DMS53 treated with DMSO at 0.1 percent for 48 hours (cell line): ENCODE results near the gene PELO.

Experiments used
- DNase-seq: peaks from one replicate; lab custom pipeline; 2025; ENCODE audit not compliant: unreplicated experiment; lab: John Stamatoyannopoulos, UW

The PELO gene

DNA sequence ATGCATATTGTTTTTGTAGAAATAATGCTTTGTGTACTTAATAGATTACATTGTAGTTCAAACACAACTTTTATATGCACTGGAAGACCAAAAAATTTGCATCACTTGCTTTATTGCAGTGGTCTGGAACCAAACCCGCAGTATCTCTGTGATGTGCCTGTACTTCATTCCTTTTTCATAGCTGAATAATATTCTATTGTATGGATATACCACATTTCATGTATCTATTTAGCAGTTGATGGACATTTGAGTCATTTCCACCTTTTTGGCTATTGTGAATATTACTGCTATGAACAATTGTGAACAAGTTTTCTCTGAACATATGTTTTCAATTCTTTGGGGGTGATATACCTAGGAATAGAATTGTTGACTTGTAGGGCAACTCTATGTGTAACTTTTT, 40.1 kb downstream of the PELO start:
- DNase-seq, result no peak

DNA sequence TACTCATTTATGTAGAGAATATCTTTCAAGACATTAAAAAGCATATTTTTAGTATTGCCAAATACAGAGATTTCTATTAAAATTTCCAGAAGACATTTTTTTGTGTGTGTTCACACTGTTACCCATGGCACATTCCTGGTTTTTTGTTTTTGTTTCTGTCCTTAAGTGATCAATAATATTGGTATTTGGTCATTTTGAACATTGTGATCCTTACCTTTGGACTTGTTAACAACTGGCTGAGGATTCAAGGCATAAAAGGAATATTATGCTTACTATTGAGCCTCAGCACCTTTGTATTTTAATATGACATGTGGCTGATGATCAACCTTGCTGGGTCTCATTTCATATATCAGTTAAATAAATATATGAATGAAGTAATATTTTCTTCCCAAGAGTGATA, 41.9 kb downstream of the PELO start:
- DNase-seq, result no peak

DNA sequence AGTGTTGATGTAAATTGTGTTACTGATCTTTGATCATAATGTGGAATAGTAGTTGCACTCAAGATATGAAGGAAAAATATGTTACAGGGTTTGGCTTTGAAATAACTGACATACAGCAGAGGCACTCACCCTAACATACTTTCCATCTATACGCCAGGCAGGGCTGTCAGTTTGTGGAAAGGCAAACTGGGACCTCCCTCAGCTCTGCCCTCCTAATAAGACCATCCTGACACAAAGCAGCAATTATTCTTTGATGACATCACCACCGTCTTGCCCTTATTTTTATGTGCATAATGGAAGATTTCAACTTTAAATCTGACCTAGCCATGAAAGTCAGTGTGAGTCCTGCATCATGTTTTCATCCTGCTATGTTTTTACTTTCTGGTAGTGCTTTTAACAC, 42.9 kb downstream of the PELO start:
- DNase-seq, result no peak

DNA sequence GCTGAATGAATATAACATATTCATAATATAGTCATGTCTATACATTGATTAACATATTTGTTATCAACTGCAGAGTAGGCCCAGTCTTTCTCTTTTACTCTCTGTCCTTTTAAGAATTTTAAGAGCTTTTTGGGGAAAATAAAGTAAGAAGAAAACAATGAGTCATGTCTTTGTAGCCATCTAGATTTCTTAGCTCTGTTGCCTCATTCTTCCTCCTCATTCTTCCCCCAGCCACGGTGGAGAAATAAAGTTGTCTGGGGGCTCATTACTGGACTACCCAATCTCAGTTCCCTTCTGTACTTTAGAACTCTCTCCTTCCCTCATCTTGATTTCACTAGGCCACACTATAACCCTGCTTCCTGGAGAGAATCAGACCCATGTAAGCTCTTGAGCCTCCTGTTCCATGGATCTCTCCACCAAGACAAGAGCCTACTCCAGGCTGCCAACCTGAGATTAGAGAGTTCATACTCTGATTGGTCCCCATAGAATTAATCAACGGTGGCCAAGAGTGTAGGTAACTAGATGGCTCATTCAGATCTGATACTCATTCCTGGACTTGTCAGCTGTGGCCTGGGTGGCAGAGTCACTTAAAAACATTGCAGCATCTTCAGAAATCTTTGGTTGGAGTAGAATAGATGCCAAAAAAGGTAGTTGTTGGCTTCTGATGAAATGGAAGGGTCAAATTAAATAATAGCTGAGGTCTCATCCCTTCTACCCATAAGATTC, 44.2 kb downstream of the PELO start:
- DNase-seq, result no peak

DNA sequence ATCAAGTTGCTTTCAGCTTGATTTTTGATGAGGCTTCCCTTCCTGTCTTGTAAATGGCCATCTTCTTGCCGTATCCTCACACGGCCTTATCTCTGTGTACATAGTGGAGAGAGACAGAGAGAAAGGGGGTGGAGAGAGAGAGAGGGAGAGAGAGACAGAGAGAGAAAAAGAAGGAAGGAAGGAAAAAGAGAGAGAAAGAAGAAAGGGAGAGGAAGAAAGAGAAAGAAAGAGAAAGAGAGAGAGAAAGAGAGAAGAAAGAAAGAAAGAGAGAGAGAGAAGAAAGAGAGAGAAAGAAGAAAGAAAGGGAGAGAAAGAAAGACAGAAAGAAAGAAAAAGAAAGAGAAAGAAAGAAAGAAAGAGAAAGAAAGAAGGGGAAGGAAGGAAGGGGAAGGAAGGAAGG, 46.6 kb downstream of the PELO start:
- DNase-seq, result no peak

DNA sequence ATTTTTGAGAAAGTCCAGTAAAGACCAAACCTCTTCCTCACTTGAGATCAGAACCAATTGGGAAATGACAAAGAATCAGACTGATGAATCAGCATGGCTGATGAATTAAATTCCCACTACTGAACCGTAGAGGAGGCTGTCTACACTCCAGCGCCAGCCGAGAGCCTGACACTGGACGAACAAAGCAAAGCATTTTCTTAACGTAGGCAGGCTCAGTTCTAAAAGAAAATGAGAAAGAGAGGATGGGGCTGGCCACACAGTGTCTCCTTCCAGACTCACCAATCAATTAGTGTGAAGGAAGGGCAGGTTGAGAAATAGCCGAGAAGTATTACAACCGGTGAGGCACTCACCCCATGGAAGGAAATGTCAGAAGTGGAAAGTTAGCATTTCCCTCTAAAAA, 49.4 kb downstream of the PELO start:
- no peak for DNase-seq
